K562 (cell line): ENCODE measurements around the gene PRICKLE2.

Experiments
- C11orf30 ChIP-seq: fragments of 450-650 bp; IDR thresholded peaks from 2 replicates; pipeline ENCODE4 v1.6.1; 2016; ENCODE audit warnings: low read depth, mild to moderate bottlenecking
- EP300 ChIP-seq: IDR thresholded peaks from 2 replicates; pipeline ENCODE4 v1.6.1; 2012; ENCODE audit warnings: low read length, improper control_type of control experiment
- MYNN ChIP-seq, 2 experiments: sonication (generic); formaldehyde crosslinking in 1 of 2; IDR thresholded peaks; 2 replicates each; pipeline versions ENCODE4 v1.5.0 to v1.6.1; 2016 to 2020; ENCODE audit warnings: antibody characterized with exemption in 1 of 2, missing genetic modification reagents in 1 of 2
- POLR2A ChIP-seq: fragments of 450-650 bp; conservative IDR thresholded peaks from 2 replicates; pipeline ENCODE4 v1.6.1; 2016
- SIX5 ChIP-seq, 2 experiments: IDR thresholded peaks; 2 replicates each; pipeline ENCODE4 v1.6.1; 2011; ENCODE audit warnings: low read length in 2 of 2, borderline replicate concordance in 1 of 2, low read depth in 1 of 2, mild to moderate bottlenecking in 1 of 2, moderate library complexity in 1 of 2; ENCODE audit not compliant: insufficient read depth in 1 of 2
- SMC3 ChIP-seq: conservative IDR thresholded peaks from 2 replicates; pipeline ENCODE4 v1.6.1; 2011; ENCODE audit warnings: low read depth, low read length, improper control_type of control experiment; ENCODE audit not compliant: insufficient read depth
- ZNF174 ChIP-seq: fragments of 250-450 bp; sonication (Bioruptor Pico); IDR thresholded peaks from 2 replicates; pipeline ENCODE4 v1.4.0; 2020; ENCODE audit warnings: mild to moderate bottlenecking

DNA sequence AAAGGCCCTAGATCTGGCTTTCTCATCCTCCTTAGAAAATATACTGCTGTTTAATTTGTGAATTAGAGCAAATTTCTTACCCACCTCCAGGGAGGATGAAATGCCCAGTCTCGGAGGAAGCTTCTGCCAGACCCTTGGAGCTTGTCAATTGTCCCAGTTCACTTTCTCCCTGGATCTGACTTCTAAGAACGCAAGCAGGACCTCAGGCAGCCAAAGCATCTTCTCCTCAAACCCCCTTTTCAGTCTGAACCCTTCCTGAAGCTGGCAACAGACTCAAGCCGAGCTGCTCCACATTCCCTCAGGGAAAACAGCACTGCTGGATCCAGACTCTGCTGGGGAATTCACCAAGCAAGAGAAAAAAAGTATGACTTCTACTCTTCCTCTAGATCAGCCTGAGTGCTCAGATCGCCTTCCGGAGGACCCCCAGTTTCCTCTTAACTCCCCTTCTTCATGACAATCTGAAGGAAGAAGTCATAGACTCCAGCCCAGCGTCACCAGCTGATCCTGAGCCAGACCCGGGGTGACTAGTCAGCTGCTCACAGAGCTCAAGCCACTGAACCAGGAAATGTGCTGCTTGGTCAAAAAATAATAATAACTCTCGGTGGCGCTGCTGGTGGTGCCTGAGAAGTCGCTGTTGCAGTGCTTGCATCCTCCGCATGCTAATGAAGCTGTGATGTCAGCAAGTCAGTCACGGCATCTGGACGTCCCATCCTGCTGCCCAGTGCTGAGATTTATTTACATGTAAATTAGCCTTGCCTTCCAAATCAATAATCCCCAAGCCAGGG lies at the start of gene PRICKLE2:
- TF ChIP-seq EP300 = no peak
- TF ChIP-seq ZNF174 = no peak
- TF ChIP-seq MYNN (IDR thresholded peaks at IDR 0.05) = no peak
- TF ChIP-seq MYNN (CRISPR knock-in tag; IDR thresholded peaks at IDR 0.05) = no peak
- TF ChIP-seq SIX5 (IDR thresholded peaks at IDR 0.05; ENCODE audit: borderline replicate concordance in 1 of 2, insufficient read depth in 1 of 2, low read depth in 1 of 2, low read length in 2 of 2) = no peak
- no peak for TF ChIP-seq C11orf30
- TF ChIP-seq POLR2A = no peak
- no peak for TF ChIP-seq SMC3
